Kidney capillary endothelial cell (primary cell): ENCODE measurements around the gene FLOT1.

Source experiments
- DNase-seq: peaks from one replicate; pipeline ENCODE4 v3.0.0-alpha.2; 2018; ENCODE audit warnings: low spot score

Gene FLOT1

GRCh38 chr6:30700340-30700739 is 42.1 kb downstream of the FLOT1 start:
- no peak for DNase-seq

DNA sequence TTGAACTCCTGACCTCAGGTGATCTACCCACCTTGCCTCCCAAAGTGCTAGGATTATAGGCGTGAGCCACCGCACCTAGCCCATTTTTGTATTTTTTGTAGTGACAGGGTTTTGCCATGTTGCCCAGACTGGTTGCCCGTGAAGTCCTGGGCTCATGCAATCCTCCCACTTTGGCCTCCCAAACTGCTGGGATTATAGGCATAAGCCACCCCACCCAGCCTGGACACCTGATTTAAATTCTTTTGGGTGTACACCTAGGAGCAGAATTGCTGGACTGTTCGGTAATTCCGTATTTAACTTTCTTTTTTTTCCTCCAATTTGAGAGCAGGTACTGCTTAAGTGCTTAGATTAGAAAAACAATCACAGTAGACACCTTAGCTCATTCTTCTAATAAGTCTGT is 46.1 kb downstream of the FLOT1 start:
- DNase-seq: no peak

DNA sequence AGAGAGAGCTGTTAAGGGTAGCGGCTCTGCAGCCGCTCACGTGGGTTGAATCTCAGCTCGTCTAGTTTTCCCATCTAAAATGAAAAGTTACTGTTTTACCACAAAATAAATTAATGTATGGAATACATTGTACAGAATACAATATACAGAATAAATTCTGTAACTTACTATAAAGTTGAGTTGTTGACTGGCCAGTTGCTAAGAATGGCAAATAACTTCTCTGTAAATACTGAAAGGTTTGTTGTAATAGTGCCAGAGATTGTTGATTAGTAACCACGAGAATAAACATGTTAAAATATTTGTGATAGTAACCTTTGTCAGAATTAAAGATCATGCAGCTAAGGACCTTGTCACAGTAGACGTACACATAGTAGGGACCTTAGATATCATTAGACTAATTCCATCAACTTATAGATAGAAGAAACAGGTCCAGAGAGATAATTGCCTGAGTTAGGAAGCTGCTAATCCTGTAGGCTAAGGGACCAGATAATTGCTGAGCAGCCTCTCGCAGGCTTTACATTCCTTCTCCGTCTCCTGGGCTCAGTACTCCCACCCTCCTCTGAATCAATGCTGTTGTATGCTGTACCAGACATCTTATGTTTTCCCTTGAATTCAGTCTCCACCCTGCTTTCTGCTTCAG is 51.2 kb downstream of the FLOT1 start:
- no peak for DNase-seq

- DNase-seq: peak; percentile 90
Measured at GRCh38 chr6:30690403-30691207, 51.9 kb downstream of the FLOT1 start, which contains the start of gene NRM. TSS of gene NRM (minus strand) at chr6:30690984. CDS start at chr6:30690974, 10 bp downstream.

DNA sequence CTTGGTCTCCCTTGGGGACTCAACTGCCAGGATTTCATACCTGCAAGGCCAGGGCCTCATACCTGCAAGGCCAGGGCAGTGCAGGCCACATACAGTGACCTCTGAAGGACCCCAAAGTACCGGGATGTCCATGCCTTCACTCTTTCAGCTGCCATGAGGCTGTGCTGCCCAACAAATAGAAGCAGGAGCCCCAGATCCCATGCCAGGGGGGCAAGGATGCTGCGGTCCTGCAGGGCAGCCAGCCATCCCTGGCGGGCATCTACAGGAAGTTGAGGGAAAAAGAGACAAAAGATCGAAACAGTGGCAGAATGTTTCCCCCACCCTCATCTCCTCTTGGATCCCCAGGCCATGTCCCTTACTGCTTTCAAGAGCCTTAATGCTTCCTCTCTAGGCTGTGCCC is 52.5 kb downstream of the FLOT1 start:
- DNase-seq: no peak

- no peak for DNase-seq
Measured at GRCh38 chr6:30689022-30689865, 53.2 kb downstream of the FLOT1 start.

- no peak for DNase-seq
Measured at GRCh38 chr6:30688569-30688968, 53.9 kb downstream of the FLOT1 start.

- no peak for DNase-seq
Measured at GRCh38 chr6:30687659-30688431, 54.6 kb downstream of the FLOT1 start.

GRCh38 chr6:30686908-30687658 is 55.4 kb downstream of the FLOT1 start:
- peak; percentile 97 for DNase-seq

GRCh38 chr6:30686009-30686907 is 56.2 kb downstream of the FLOT1 start, which contains the start of gene PPP1R18:
TSS of gene PPP1R18 (minus strand) at chr6:30686645. CDS start at chr6:30686018, 627 bp downstream.
- DNase-seq: no peak

DNA sequence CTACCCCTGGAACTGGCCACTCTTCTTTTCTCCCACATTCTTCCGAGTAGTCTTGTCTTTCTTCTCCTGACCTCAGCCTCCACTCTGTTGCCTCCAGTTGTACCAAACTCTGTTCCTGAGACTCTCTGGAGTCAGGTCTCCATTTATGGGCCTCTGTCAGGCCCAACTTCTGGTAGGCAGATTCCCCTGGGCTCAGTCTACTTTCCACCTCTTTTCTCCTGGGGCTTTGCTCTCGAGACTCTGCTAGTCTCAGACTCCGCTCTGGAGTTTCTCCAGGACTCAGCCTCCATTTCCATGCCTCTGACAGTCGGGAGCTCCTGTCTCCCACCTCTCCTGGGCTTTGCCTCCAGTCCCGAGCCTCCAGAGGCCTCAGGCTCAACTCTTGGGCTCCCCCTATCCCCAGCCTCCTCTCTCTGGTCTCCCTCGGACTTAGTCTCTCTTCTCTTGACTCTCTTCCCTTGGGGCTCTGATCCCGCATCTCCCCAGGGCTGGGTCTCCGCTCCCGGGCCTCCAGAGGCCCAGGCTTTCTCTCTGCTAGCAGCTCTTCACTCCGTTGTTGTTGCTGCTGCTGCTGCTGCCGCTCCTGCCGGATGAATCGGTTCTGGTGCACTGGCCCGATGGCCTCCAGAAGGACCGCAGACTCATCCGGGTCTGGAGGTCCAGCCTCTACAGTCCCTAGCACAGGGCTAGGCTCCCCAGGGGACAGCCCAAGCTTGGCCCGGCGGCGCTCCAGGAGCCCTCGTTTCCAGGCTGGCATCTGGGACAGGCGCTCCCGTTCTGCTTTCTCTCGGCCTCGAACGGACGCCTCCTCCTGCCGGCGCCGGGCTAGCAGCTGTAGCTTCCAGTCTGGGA is 57.1 kb downstream of the FLOT1 start:
- DNase-seq: no peak

- no peak for DNase-seq
Measured at GRCh38 chr6:30684386-30685156, 57.9 kb downstream of the FLOT1 start.

DNA sequence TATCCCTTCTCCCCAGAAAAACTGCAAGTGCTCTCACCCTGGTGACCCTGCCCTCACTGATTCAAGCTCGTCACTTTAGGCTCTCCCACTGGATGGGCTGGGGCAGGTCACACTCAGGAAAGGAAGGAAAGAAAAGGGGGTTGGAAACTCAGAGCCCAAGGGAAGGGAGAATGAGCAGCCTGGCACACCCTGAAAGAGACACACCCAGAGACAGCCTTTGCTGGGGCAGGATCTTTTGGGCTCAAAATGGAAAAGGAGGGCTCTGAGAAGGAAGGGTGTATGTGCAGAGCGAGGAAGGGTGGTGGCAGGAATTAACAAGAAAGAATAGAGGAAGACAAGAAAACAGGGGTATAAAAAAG is 58.5 kb downstream of the FLOT1 start:
- no peak for DNase-seq

DNA sequence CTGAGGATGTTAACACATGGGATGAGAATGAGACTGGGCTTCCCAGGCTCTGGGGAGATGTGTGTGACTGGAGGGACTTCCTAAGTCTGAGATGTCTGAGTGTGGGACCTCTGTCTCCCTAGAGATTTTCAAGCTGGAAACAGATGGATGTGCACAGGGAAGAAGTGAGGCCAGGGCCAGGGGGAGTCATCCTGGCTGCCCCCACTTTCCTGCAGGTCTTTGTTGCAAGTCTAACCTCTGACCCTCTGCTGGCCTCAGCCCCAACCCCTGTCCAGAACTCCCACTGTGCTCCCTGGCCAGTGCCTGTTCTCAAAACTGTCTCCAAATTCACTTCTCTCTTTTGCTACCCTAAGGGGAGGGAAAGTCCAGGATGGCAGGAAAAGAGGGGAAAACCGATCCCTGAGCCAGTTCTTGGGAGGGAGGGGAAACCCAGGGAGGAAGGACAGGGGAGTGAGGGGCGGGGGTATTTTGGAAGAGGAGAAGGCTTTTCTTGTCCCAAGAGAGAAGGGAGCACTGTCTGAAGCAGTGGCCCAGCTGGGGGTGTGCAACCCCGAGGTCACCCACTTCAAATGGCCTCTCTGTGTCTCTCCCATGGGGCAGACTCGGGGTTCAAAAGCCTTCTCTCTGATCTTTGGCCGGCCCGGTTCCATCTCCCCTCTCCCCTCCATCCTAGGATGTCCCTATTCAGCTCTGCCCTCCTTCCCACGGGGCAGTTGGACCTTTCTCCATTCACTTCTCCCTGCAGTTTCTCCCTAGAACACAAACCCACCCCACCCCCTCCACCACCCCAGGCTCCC is 59.1 kb downstream of the FLOT1 start:
- DNase-seq: no peak

- peak; percentile 98 for DNase-seq
Measured at GRCh38 chr6:30682143-30683117, 60.1 kb downstream of the FLOT1 start.

DNA sequence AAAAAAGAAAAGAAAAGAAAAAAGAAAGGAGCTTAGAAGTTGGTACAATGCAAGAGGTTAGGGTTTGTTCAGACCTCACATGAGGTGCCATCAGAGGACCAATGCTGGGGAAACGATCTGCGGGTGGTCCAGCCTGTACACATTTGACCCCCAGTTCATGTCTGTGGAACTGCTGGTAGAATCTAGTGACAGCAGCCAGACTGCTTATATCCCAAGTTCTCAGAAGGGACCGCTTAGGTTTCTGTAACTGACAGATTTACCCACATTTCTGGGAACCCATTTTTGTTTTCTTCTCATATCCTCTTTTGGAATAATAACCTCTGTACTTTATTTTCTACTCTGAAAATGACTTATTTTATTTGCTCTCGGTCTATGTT is 60.7 kb downstream of the FLOT1 start:
- DNase-seq: no peak
